GM12875 (cell line): ENCODE data around the gene CLTA.

Experiments
- H3K4me3 ChIP-seq: one replicate; pipeline ENCODE4 v1.5.1; 2011; ENCODE audit warnings: low read depth, low read length, control low read depth
- CTCF ChIP-seq: IDR thresholded peaks from 2 replicates; pipeline ENCODE4 v1.5.1; 2011; ENCODE audit warnings: low read depth, mild to moderate bottlenecking, control low read depth, inconsistent platforms, low read length, moderate library complexity, borderline replicate concordance; ENCODE audit not compliant: insufficient read depth

Gene CLTA

GRCh38 chr9:36164989-36165388 is 25.7 kb upstream of the CLTA start:
- TF ChIP-seq CTCF: no peak
- H3K4me3 ChIP-seq: no peak overlapping the region

GRCh38 chr9:36165826-36166167 is 24.9 kb upstream of the CLTA start:
- TF ChIP-seq CTCF: no peak
- no peak overlapping the region for H3K4me3 ChIP-seq

GRCh38 chr9:36166168-36166927 is 24.4 kb upstream of the CLTA start:
- peak; percentile 87 for TF ChIP-seq CTCF
- H3K4me3 ChIP-seq: peak overlapping the region; percentile 54

GRCh38 chr9:36169166-36169565 is 21.6 kb upstream of the CLTA start, which contains the start of gene CCIN:
TSS of gene CCIN (plus strand) at chr9:36169388. CDS start at chr9:36169503, 115 bp downstream.
- no peak within 1 kb of the TSS for H3K4me3 ChIP-seq
- TF ChIP-seq CTCF: no peak

- H3K4me3 ChIP-seq: no peak overlapping the region
- TF ChIP-seq CTCF: no peak
Measured at GRCh38 chr9:36169708-36170107, 21.0 kb upstream of the CLTA start.

GRCh38 chr9:36170531-36170930 is 20.2 kb upstream of the CLTA start:
- no peak for TF ChIP-seq CTCF
- no peak overlapping the region for H3K4me3 ChIP-seq

GRCh38 chr9:36173861-36174260 is 16.9 kb upstream of the CLTA start:
- no peak for TF ChIP-seq CTCF
- H3K4me3 ChIP-seq: no peak overlapping the region
